ENCODE data around the gene CACNA1A.
"Not testable (repeated sequence)": the region's sequence is repeated elsewhere in the genome, so short reads cannot be mapped to it uniquely, and the experiment has no call there.

The CACNA1A gene

DNA sequence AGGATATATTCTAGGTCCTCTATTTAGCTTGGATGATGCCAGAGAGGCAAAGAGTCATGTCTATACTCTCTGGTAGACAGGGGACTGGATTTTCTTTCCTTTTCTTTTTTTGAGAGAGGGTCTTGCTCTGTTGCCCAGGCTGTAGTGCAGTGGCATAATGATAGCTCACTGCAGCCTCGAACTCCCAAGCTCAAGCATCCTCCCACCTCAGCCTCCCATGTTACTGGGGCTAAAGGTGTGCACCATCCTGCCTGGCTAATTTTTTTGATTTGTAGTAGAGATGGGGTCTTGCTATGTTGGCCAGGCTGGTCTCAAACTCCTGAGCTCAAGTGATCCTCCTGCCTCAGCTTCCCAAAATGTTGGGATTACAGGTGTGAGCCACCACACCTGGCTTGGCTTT, 249.9 kb downstream of the CACNA1A start:
- not testable (repeated sequence) for H3K4me3 ChIP-seq (ENCODE audit: low read depth, low read length); DNase-seq (ENCODE audit: low read depth)

GRCh38 chr19:13255719-13256059, 250.6 kb downstream of the CACNA1A start:
- no peak overlapping the region for H3K4me3 ChIP-seq (ENCODE audit: low read depth, low read length)
- DNase-seq (ENCODE audit: low read depth), result no peak

DNA sequence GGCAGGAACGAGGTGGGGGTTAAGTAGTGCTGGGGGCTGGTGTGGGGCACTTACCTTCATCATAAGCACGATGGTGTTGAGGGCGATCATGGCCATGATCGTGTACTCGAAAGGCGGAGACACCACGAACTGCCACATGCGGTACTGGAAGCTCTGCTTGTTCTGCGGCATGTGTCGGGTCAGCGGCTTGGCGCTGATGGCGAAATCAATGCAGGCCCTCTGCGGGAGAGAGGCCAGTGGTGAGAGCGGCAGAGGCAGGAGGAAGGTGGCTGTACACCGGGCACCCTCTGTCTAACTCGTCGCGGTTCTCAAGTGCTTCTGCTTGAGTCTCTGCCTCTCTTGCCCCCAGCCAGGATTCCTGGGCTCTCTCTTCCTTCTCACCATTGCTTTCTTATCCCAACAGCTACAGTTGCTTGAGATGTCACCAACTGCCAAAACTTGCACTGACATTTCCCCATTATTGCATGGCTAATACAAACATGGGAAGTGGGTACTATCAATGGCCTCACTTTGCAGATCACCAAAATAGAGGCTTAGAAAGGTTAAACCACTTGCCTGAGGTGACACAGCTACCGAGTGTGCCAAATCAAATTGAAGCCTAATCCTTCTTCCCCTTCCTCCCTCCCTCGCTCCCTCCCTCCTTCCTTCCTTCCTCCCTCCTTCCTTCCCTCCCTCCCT, 251.1 kb downstream of the CACNA1A start:
- no peak overlapping the region for H3K4me3 ChIP-seq (ENCODE audit: low read depth, low read length)
- DNase-seq (ENCODE audit: low read depth), result no peak

GRCh38 chr19:13252569-13253335, 253.5 kb downstream of the CACNA1A start:
- no peak for DNase-seq (ENCODE audit: low read depth)
- no peak overlapping the region for H3K4me3 ChIP-seq (ENCODE audit: low read depth, low read length)

DNA sequence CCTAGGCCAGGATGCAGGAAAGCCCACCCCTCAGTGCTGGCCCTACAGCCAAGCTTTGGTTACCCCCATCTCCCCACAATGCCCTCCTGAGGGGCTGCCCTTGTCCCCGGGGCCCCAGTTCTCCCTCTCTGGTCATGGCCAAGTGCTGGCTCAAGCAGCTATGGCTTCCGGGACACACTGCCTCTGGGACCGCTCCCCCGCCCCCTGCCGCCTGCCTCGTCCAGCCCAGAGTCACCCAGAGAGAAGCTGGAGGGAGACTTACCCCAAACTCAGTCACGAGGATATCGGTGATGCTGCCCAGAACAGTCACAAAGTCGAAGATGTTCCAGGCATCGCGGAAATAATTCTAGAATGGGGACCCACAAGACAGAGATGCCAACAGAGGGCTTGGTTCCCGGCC, 261.4 kb downstream of the CACNA1A start:
- DNase-seq (ENCODE audit: low read depth), result no peak
- no peak overlapping the region for H3K4me3 ChIP-seq (ENCODE audit: low read depth, low read length)

DNA sequence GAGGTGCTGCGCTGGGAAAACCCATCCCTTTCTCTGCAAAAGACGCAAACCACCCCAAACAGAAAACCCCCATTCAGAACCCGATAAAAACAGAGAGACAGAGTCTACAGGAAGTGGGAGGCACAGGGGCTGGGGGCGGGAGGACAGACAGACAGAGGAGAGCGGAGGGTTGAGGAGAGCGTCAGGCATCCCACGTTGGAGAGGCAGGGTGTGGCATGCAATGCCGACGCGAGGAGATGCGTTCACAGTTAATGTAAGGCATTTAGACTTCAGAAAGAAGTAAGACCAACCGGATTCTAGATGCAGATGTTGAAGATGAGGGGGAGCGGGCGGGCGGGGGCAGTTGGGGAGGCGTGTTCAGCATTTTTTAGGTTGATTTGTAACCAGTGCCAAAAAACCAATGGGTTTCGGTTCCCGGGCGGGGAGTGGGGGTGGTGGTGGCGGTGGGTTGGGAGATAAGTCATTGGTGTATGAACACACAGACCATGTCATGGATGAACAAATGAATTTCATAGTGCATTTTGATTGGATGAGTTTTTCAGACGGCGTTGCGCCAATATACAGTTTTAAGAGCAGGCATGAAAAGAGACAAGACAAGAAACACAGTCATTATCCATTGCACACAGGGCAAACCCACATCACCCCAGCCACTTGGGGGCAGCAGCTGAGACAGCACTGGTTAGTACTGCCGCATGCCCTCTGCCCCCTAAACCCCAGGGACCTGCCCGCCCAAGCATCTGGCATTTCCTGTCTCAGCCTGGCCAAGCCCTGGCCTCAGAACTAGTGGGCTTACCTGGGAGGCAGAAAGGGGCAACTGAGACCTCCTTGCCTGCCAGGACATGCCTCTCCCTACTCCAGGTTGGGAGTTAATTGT, 264.8 kb downstream of the CACNA1A start:
- DNase-seq (ENCODE audit: low read depth), result no peak
- no peak overlapping the region for H3K4me3 ChIP-seq (ENCODE audit: low read depth, low read length)

DNA sequence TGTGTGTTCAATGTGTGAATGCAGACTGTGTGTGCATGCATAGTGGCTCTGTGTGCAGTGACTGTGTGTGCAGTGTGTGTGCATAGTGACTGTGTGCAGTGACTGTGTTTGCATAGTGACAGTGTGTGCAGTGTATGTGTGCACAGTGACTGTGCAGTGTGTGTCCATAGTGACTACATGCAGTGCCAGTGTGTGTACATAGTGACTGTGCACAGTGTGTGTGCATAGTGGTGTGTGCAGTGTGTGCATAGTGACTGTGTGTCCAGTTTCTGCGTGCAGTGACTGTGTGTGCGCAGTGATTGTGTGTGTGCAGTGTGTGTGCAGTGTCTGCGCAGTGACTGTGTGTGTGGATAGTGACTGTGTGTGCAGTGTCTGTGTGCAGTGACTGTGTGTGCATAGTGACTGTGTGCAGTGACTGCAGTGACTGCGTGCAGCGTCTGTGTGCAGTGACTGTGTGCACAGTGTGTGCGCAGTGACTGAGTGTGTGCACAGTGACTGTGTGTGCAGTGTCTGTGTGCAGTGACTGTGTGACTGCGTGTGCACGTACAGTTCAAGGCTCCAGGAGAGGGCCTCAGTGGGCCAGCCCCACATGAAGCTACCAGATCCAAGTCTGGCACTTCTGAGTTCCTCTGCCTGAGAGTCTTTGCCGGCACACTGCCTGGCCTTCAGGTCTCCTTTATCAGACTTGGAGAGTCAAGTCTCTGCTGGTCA, 265.8 kb downstream of the CACNA1A start:
- H3K4me3 ChIP-seq (ENCODE audit: low read depth, low read length), result no peak overlapping the region
- DNase-seq (ENCODE audit: low read depth), result no peak

- H3K4me3 ChIP-seq (ENCODE audit: low read depth, low read length), result no peak overlapping the region
- no peak for DNase-seq (ENCODE audit: low read depth)
Observed at GRCh38 chr19:13238891-13239534, 267.3 kb downstream of the CACNA1A start.

DNA sequence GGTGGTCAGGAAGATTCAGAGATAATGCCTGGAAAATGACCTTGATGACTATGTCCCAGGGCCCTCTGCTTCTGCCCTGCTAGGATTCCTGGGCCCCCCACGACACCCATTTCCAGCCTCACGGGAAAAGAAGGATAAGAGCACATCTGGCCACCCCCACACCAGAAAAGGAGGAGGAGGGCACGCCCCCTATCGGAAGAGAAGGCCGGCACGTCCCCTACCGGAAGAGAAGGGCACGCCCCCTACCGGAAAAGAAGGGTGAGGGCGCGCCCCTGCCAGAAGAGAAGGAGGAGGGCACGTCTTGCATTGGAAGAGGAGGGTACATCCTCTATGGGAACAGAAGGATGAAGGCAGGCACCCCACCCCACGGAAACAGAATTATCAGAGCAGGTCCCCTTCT, 271.8 kb downstream of the CACNA1A start:
- DNase-seq (ENCODE audit: low read depth), result no peak
- H3K4me3 ChIP-seq (ENCODE audit: low read depth, low read length), result no peak overlapping the region

DNA sequence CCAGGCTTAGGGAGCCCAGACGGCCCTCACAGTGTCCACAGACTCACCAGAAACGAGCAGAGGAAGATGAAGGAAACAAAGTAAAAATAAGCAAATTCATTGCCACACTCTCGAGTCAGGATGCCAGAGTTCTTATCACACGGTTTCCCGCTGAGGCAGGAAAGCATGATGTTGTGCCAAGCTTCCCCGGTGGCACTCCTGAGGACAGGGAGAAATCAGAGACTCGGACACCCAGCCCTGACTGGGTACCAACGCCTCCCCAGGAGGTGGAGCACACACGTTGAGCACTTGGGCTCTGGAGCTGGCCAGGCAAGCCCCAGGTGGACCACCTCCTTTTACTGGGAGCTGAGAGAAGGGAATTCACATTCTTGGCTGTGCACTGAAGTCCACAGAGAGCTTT, 274.6 kb downstream of the CACNA1A start:
- DNase-seq (ENCODE audit: low read depth), result no peak
- no peak overlapping the region for H3K4me3 ChIP-seq (ENCODE audit: low read depth, low read length)

DNA sequence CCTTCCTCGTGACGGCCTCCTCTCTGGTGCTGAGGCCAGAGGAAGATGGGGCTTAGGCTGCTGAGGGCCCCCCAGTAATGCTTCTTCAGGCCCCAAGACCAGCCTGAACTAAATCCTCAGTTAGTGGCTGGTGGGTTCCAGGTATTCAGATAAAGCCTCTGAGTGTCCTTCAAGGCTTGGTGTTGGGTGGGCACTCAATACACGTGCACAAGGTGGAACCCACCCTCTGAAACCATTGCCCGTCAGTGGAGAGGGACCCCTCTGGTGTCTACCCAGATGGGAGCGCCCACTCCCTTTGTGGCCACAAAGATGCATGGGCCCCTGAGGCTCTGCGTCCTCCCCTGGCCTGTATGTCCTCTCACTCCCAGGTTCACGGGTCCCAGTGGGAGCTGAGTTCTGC, 277.0 kb downstream of the CACNA1A start:
- H3K4me3 ChIP-seq (ENCODE audit: low read depth, low read length), result no peak overlapping the region
- DNase-seq (ENCODE audit: low read depth), result no peak

GRCh38 chr19:13228561-13228960, 277.7 kb downstream of the CACNA1A start:
- no peak for DNase-seq (ENCODE audit: low read depth)

DNA sequence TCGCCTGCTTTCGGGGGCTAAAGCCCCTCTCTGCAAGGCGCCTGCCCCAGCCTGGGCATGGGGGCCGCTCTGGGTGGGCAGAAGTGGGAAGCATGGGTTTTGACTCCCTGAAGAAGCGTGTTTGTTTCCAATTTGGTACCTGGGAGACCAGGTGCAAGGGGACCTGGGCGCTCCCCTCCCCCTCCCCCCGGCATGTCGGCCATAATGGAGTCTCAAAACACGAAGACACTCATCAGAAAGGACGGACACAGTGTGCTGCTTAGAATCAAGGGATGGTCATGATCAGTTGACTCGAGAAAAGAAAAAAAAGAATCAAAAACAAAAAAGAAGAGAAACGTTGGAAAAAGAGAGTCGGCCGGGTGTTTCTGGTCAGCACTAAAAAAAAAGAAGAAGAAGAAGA, 279.3 kb downstream of the CACNA1A start:
- no peak for DNase-seq (ENCODE audit: low read depth)
- H3K4me3 ChIP-seq (ENCODE audit: low read depth, low read length), result no peak overlapping the region

More at GRCh38 chr19:13228561-13228960, 277.7 kb downstream of the CACNA1A start:
- H3K4me3 ChIP-seq (ENCODE audit: low read depth, low read length), result no peak overlapping the region

- H3K4me3 ChIP-seq (ENCODE audit: low read depth, low read length), result no peak overlapping the region
Observed at GRCh38 chr19:13225973-13226865, 280.1 kb downstream of the CACNA1A start.

GRCh38 chr19:13225085-13225484, 281.2 kb downstream of the CACNA1A start:
- H3K4me3 ChIP-seq (ENCODE audit: low read depth, low read length), result no peak overlapping the region
- no peak for DNase-seq (ENCODE audit: low read depth)

More at GRCh38 chr19:13225973-13226865, 280.1 kb downstream of the CACNA1A start:
- no peak for DNase-seq (ENCODE audit: low read depth)

DNA sequence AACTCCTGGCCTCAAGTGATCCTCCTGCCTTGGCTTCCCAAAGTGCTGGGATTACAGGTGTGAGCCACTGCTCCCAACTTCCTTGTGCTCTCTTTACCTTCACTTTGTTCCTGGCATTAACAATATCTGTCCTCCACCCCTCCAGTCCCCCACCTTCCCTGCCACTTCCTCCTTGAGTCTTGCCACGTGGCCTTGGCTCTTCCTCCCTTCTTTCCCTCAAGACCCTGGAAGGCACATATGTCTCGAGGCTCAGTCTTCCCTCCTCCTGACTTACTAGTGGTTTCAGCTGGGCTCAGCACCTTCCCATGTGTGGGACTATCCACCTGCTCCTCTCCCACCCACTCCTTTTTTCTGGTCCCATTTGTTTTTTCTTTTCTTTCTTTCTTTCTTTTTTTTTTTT, 285.4 kb downstream of the CACNA1A start:
- DNase-seq (ENCODE audit: low read depth), result no peak
- H3K4me3 ChIP-seq (ENCODE audit: low read depth, low read length), result no peak overlapping the region

DNA sequence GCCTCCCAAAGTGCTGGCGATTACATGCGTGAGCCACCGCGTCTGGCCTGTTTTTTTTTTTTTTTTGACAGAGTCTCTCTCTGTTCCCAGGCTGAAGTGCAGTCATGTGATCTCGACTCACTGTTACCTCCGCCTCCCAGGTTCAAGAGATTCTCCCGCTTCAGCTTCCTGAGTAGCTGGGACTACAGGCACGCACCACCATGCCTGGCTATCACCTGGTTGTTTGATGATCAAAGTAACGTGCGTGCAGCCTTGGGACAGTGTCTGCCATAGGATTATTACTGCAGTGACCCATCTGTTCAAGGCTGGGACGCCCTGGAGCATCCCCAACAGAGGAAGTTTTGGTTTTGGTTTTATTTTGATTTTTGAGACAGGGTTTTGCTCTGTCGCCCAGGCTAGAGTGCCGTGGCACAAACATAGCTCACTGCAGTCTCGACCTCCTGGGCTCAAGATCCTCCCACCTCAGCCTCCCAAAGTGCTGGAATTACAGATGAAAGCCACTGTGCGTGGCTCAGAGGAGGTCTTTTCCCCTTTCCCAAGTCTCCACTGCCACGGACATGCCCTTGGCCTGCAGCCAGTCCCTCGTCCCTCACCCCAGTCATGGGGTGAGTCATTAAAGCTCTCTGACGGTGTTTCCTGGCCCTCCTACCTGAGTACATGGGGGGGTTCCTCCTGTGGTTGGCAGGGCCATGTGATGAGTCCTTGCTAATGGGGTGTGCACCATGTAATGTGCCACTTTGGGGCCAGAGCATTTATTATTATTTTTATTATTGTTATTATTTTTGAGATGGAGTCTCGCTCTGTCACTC, 290.5 kb downstream of the CACNA1A start:
- no peak for DNase-seq (ENCODE audit: low read depth)

More for the DNA sequence above, 290.5 kb downstream of the CACNA1A start:
- H3K4me3 ChIP-seq (ENCODE audit: low read depth, low read length), result no peak overlapping the region
